ENCODE results near the gene ATP8B3. TPM values are rescaled to one million over a fixed set of nuclear protein-coding genes. Genes with fewer than 3 reads are reported as not detected.

ATP8B3 gene
- total RNA-seq, 4 donors from 2014 or later, result 0.27 to 0.75 TPM; not detected in 2

DNA sequence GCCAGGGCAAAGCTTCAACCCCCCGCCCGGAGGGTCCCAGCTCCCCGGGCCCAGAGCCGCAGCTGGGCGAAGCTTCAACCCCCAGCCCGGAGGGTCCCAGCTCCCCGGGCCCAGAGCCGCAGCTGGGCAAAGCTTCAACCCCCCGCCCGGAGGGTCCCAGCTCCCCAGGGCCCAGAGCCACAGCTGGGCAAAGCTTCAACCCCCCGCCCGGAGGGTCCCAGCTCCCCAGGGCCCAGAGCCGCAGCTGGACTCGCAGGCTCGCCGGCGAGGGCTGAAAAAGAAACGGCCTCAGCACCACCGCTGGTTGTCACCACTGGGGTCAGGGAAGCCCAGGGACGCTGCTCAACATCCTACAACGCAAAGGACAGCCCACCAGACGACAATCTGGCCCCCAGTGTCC is 31.0 kb upstream of the ATP8B3 start:
- intact Hi-C loops (cut with DNase I; ENCODE audit: low total_unique reads) (no loop called here), in situ Hi-C loops (cut with MboI; ENCODE audit: low pct_ligation_motif_present in 1 of 4, low pct_unique_long_range_greater_than_20kb in 1 of 4, low sequenced_read_pairs in 3 of 4) (no loop called here)
- no peak for DNase-seq
- Histone ChIP-seq H3K36me3 (no peaks in the 10 kb centered on the region), H3K4me3 (no peak overlapping the region), H3K9me3 (no peaks in the 10 kb centered on the region), H3K27ac (no peak overlapping the region), H3K4me1 (peaks cover 40 to 95% (median 72%) of the 10 kb centered on the region in 4 donors), H3K27me3 (no peaks in the 10 kb centered on the region)
- no peak for TF ChIP-seq POLR2AphosphoS5 (IDR thresholded peaks at IDR 0.05)
- 86% methylated on average over 16 of the region's 22 CpGs; no CpG with 5 or more reads in 1 of the 2 donors for WGBS, 2 donors (ENCODE audit: low coverage in 1 of 2)

DNA sequence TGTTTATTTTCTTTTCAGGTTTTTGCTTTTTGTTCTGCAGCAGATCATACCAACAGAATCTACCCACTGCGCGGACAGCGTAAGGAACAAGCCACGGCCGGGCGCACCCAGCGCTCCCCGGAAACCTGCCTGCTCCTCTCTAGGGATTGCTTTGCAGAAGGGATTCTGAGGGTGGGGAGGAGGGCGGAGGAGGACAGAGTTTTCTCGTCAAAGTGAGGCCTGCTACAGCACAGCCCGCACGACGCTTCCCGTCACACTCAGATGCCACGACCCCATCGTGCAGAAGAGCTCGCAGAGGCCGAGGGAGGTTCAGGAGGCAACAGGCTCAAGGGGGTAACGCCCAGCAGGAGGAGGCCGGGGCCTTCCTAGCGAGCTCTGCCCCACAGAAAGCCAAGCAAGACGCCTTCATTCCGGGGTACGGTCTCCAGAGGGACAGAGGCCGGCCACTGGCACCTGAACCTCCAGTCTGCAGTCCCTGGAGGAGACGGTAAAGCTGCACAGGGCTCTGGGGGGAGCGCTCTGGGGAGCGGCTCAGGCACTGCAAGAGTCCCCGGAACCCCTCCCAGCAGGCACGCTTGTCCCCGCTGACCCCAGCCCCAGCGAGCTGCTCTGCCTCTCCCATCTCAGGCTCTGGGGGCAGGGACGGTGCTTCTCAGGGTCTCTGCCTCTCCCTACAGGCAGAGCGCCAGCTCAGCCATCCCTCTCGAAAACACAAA is 29.3 kb upstream of the ATP8B3 start:
- TF ChIP-seq POLR2A (IDR thresholded peaks at IDR 0.05), result no peak
- TF ChIP-seq POLR2AphosphoS5 (IDR thresholded peaks at IDR 0.05), result no peak
- TF ChIP-seq, protein P1, sequence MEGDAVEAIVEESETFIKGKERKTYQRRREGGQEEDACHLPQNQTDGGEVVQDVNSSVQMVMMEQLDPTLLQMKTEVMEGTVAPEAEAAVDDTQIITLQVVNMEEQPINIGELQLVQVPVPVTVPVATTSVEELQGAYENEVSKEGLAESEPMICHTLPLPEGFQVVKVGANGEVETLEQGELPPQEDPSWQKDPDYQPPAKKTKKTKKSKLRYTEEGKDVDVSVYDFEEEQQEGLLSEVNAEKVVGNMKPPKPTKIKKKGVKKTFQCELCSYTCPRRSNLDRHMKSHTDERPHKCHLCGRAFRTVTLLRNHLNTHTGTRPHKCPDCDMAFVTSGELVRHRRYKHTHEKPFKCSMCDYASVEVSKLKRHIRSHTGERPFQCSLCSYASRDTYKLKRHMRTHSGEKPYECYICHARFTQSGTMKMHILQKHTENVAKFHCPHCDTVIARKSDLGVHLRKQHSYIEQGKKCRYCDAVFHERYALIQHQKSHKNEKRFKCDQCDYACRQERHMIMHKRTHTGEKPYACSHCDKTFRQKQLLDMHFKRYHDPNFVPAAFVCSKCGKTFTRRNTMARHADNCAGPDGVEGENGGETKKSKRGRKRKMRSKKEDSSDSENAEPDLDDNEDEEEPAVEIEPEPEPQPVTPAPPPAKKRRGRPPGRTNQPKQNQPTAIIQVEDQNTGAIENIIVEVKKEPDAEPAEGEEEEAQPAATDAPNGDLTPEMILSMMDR (IDR thresholded peaks at IDR 0.05), result no peak
- TF ChIP-seq EP300 (IDR thresholded peaks at IDR 0.05; ENCODE audit: low read depth), result no peak
- peak overlapping the region in 1 of 4 donors; percentile 1 for H3K4me3 ChIP-seq
- no peak for DNase-seq
- in situ Hi-C loops (cut with MboI; ENCODE audit: low pct_ligation_motif_present in 1 of 4, low pct_unique_long_range_greater_than_20kb in 1 of 4, low sequenced_read_pairs in 3 of 4) (no loop called here), intact Hi-C loops (cut with DNase I; ENCODE audit: low total_unique reads) (no loop called here)
- H3K36me3 ChIP-seq, result no peaks in the 10 kb centered on the region
- no peaks in the 10 kb centered on the region for H3K27me3 ChIP-seq
- WGBS, 2 donors (ENCODE audit: low coverage in 1 of 2), result 84% methylated on average over 35 of the region's 35 CpGs; no CpG with 5 or more reads in 1 of the 2 donors
- H3K4me1 ChIP-seq, result peaks cover 39 to 97% (median 72%) of the 10 kb centered on the region in 4 donors
- H3K9me3 ChIP-seq, result no peaks in the 10 kb centered on the region
- peak overlapping the region; percentile 82 to 83 (median 82) for H3K27ac ChIP-seq

DNA sequence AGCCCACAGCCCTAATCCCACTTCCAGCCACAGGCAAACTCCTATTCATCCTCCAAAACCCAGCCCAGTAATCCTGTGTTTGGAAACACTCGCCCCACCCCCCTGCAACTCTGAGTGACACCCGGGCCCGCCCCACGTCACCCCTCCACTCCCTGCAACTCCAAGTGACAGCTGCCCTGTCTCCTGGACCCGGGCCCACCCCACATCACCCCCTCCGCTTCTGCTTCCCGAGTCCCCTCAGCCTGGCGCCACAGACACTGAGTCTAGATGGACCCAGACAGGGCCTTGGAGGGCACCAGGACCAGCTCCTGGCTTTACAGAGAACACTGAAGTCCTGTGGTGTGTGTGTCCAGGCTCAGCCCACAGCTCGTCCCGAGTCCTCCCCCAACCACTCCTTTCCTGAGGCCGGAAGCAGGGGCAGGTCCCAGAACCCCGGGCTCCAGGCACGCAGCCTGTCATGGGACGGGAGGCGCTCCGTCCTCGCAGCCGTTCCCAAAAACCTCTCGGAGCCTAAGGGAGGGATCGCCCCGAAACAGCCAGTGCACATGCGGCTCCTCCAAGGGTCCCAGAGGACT is 28.6 kb upstream of the ATP8B3 start:
- peaks cover 35 to 90% (median 65%) of the 10 kb centered on the region in 4 donors for H3K4me1 ChIP-seq
- no peaks in the 10 kb centered on the region for H3K36me3 ChIP-seq
- peak overlapping the region; percentile 82 to 83 (median 82) for H3K27ac ChIP-seq
- no peaks in the 10 kb centered on the region for H3K27me3 ChIP-seq
- intact Hi-C loops (cut with DNase I; ENCODE audit: low total_unique reads) (no loop called here), in situ Hi-C loops (cut with MboI; ENCODE audit: low pct_ligation_motif_present in 1 of 4, low pct_unique_long_range_greater_than_20kb in 1 of 4, low sequenced_read_pairs in 3 of 4) (no loop called here)
- TF ChIP-seq POLR2A (IDR thresholded peaks at IDR 0.05) (peak; percentile 24), EP300 (IDR thresholded peaks at IDR 0.05; ENCODE audit: low read depth) (no peak)
- H3K9me3 ChIP-seq, result no peaks in the 10 kb centered on the region
- peak overlapping the region in 1 of 4 donors; percentile 1 for H3K4me3 ChIP-seq
- no peak for DNase-seq
- WGBS, 2 donors (ENCODE audit: low coverage in 1 of 2), result 71% methylated on average over 22 of the region's 22 CpGs; no CpG with 5 or more reads in 1 of the 2 donors

DNA sequence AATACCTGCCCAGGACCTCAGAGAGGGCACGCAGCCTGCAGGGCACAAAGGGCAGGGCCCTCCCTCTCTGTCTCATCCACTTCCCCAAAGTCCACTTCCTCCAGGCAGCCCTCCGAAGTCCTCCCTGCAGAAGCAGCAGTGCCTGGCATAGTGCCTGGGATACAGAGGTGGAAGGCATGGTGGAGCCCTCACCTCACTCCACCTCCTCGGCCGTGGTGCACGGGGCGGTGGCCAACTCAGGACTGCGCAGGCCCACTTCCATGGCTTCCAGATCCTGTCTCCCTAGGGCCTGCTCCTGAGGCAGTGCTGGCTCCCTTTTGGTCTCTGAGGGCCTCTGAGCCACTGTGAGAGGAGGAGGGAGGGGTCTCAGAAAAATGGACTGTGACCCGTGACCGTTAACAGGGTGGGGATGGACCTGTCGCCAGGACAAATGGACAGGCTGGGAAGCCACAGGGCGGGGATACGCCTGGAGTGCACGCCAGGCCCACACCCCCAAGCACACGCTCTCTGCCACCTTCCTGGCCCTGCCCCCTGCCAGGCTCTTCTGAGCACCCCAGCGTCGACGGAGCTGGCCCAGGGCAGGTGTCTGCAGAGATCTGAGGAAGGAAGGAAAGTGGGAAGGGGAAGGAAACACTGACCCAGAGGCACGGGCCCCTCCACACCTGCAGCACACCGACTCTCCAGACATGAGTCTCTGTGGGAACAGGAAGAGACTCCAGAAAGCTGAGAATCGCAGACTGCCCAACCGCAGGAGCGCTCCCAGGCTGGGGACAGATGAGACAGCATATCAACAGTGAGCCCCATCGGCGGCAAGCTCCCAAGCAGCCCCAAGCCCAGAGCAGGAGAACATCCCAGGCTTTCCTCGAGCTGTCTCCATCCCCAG is 27.8 kb upstream of the ATP8B3 start:
- Histone ChIP-seq H3K27me3 (no peaks in the 10 kb centered on the region), H3K4me1 (peaks cover 35 to 82% (median 58%) of the 10 kb centered on the region in 4 donors), H3K9me3 (no peaks in the 10 kb centered on the region), H3K4me3 (peak overlapping the region in 2 of 4 donors; percentile 0 to 6), H3K27ac (peak overlapping the region; percentile 82 to 83 (median 82)), H3K36me3 (no peaks in the 10 kb centered on the region)
- intact Hi-C loops (cut with DNase I; ENCODE audit: low total_unique reads) (no loop called here), in situ Hi-C loops (cut with MboI; ENCODE audit: low pct_ligation_motif_present in 1 of 4, low pct_unique_long_range_greater_than_20kb in 1 of 4, low sequenced_read_pairs in 3 of 4) (no loop called here)
- WGBS, 2 donors (ENCODE audit: low coverage in 1 of 2), result 54% methylated on average over 25 of the region's 25 CpGs; no CpG with 5 or more reads in 1 of the 2 donors
- TF ChIP-seq POLR2A (IDR thresholded peaks at IDR 0.05), result peak; percentile 74
- TF ChIP-seq POLR2AphosphoS5 (IDR thresholded peaks at IDR 0.05), result peak; percentile 64 to 85 (median 75)
- peak; percentile 92 for TF ChIP-seq EP300 (IDR thresholded peaks at IDR 0.05; ENCODE audit: low read depth)
- TF ChIP-seq, protein P1 (IDR thresholded peaks at IDR 0.05), result no peak
- DNase-seq, result peak; percentile 87
